Measurements from ENCODE around the gene GALNT13.

DNA sequence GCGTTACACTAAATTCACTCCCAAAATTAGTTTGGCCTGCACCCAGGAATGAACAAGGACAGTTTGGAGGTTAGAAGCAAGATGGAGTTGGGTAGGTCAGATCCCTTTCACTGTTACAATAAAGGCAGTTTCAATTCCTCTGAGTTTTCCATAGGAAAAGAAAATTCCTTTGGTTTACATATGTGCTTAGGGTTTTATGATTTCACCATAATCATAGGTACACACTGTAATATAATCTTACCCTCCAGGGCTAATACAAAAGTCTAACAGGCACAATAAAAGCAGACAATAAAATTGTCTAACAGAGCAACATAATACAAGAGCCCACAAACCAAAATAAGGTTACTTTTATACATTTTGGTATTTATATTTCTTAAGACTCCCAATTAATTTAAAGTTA is 435.3 kb downstream of the GALNT13 start:
- TF ChIP-seq, protein P1, sequence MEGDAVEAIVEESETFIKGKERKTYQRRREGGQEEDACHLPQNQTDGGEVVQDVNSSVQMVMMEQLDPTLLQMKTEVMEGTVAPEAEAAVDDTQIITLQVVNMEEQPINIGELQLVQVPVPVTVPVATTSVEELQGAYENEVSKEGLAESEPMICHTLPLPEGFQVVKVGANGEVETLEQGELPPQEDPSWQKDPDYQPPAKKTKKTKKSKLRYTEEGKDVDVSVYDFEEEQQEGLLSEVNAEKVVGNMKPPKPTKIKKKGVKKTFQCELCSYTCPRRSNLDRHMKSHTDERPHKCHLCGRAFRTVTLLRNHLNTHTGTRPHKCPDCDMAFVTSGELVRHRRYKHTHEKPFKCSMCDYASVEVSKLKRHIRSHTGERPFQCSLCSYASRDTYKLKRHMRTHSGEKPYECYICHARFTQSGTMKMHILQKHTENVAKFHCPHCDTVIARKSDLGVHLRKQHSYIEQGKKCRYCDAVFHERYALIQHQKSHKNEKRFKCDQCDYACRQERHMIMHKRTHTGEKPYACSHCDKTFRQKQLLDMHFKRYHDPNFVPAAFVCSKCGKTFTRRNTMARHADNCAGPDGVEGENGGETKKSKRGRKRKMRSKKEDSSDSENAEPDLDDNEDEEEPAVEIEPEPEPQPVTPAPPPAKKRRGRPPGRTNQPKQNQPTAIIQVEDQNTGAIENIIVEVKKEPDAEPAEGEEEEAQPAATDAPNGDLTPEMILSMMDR (IDR thresholded peaks at IDR 0.05), result no peak
- no peak for TF ChIP-seq POLR2A (IDR thresholded peaks at IDR 0.05)

Data from lower leg skin (tissue), 3 donors.